Activated naive CD4-positive, alpha-beta T cell treated with anti-CD3 and anti-CD28 coated beads, Interleukin-2, amount 50 U/mL, for 16 hours (primary cell): ENCODE results near the gene GBF1.
"Not testable (repeated sequence)": the region's sequence is repeated elsewhere in the genome, so short reads cannot be mapped to it uniquely, and the experiment has no call there.

Source experiments
- DNase-seq: peaks from one replicate; pipeline ENCODE4 v3.0.0-alpha.2; 2020

GBF1 gene

GRCh38 chr10:102234888-102235597 is 10.3 kb upstream of the GBF1 start:
- no peak for DNase-seq

DNA sequence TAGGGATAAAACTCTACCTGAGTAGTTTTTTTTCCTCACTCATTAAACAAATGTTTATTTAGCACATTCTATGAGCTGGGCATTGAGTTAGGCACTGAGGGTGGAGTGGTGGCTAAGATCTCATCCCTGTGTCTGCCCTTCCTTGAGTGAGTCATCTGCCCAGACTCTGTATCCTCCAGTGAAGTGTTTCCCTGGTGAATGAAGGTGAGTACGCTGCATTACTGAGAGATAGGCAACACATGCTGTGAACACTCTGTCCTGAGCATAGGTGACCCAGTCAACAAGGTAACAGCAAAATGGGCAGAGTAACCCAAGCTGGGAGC is 9.8 kb upstream of the GBF1 start:
- DNase-seq: no peak

- DNase-seq: no peak
Measured at GRCh38 chr10:102236006-102236405, 9.3 kb upstream of the GBF1 start.

DNA sequence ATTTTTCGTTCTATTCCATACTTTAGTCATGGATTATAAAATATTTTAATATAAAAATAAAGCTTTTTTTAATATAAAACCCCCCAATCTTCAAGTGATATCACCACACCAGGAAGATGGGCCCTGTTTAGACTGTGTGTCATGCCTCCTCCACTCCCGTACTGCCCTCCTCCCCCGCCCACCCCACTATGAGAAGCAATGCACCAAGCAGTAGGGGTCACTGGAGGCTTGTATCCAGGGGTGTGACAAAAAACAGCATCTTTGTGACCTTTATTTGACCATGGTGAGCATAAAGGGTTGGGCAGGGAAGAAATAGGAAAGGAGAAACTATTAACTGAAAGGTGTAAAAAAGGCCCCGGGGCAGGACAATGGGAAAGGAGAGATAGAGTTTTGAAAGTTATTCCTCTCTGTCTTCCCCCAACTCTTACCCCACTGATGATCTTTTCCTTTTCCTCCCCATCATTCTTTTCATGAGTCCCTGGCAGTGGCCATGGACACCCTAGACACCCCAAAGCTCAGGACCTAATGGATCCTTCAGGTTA is 7.5 kb upstream of the GBF1 start:
- DNase-seq: no peak

- no peak for DNase-seq
Measured at GRCh38 chr10:102240467-102241031, 4.8 kb upstream of the GBF1 start.

- no peak for DNase-seq
Measured at GRCh38 chr10:102241032-102241443, 4.3 kb upstream of the GBF1 start.

GRCh38 chr10:102241444-102242117 is 3.8 kb upstream of the GBF1 start, which contains the start of gene PITX3:
Gene PITX3, minus strand, starts transcription at chr10:102241512. Its CDS starts 9,432 bp downstream, at chr10:102232080.
- peak; percentile 91 for DNase-seq

- DNase-seq: no peak
Measured at GRCh38 chr10:102242118-102242485, 3.2 kb upstream of the GBF1 start.

- no peak for DNase-seq
Measured at GRCh38 chr10:102243309-102243708, 2.0 kb upstream of the GBF1 start.

- DNase-seq: no peak
Measured at GRCh38 chr10:102245932-102246251, 560 bp downstream of the GBF1 start.

DNA sequence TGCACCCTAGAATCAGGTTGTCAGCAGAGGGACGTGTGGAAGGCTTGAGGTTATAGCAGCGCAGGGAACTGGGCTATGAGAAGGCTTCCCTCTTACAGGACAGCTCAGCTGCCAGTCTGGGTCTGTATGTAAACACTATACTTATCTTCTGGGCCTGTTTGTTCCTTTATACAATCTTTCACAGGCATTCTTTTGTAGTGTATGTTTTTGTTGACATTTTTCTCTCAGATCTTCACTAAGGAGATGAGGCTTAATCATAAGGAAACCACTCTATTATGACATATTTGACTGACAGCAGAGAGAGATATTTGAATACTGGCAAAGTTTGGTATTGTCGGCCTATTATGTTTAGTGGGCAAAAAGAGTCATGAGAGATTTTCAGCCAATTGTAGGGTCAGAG is 929 bp downstream of the GBF1 start:
- no peak for DNase-seq

GRCh38 chr10:102247734-102248133 is 2.4 kb downstream of the GBF1 start:
- no peak for DNase-seq

DNA sequence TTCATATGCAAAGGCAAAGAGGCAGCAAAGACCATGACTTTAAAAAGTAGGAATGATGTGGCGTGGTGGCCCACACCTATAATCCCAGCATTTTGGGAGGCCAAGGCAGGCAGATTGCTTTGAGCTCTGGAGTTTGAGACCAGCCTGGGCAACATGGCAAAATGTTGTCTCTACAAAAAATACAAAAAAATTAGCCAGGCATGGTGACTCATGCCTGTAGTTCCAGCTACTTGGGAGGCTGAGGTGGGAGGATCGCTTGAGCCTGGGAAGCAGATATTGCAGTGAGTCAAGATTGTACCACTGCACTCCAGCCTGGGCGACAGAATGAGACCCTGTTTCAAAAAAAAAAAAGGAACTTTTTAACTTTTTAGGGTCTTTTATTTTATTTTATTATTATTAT is 7.2 kb downstream of the GBF1 start:
- DNase-seq: not testable (repeated sequence)

- DNase-seq: no peak
Measured at GRCh38 chr10:102254426-102254825, 9.1 kb downstream of the GBF1 start.

DNA sequence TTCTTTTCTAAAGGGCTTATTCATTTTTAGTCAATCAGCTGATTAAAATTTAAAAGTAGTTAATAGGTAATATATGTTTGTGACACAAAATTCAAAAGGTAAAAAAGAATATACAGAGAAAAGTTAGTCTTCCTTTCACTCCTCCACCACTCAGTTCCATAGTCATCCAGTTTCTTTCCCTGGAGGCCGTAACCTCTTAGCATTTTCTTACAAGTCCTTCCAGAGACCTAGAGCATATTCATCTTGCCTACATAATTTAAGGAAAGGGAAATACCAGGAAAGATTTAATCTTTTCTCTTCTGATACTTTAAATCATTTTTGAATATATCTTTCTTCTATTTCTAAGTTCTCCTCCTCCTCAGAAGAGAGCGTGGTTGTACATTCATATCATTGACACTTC is 10.1 kb downstream of the GBF1 start:
- no peak for DNase-seq

GRCh38 chr10:102261196-102261595 is 15.9 kb downstream of the GBF1 start:
- DNase-seq: no peak

- DNase-seq: no peak
Measured at GRCh38 chr10:102261842-102262241, 16.5 kb downstream of the GBF1 start.

- DNase-seq: no peak
Measured at GRCh38 chr10:102262744-102263370, 17.5 kb downstream of the GBF1 start.

DNA sequence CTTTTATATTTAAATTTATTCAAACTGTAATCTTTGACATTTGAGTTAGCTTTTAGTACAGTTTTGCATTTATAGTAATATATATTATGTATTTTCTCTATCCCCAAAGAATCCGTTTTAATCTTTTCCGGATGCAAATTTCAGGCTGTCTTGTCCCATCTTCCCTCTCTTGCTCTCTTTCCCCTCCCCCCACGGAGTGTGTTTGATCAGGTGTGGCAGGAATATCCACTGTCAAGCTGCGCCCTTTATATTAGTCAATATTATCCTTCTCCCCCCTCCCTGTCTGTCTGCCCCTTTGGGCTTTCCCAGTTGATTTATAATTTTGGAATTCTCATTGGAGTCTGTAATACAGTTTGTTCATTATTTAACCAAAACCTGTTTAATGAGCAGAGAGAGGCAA is 19.0 kb downstream of the GBF1 start:
- no peak for DNase-seq

DNA sequence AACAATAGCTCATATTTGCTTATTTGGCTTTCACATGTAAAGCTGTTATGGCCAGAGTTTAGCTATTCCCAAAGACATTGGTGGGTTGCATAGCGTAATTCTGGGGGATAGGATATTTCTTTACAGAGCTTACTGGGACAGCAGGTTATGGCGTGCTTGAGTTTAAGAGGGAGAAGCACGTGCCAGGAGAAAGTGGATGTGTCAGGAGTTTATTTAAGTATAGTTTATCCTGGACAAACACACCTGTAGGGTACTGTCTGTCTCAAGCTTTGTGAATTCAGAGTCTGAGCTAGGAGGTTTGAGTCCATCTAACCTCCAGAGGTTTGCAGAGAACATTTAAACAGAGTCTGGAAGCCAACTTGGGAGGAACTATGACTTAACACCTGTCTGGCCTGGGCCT is 21.3 kb downstream of the GBF1 start:
- DNase-seq: no peak

- no peak for DNase-seq
Measured at GRCh38 chr10:102267748-102268147, 22.4 kb downstream of the GBF1 start.

GRCh38 chr10:102268375-102268888 is 23.1 kb downstream of the GBF1 start:
- no peak for DNase-seq

DNA sequence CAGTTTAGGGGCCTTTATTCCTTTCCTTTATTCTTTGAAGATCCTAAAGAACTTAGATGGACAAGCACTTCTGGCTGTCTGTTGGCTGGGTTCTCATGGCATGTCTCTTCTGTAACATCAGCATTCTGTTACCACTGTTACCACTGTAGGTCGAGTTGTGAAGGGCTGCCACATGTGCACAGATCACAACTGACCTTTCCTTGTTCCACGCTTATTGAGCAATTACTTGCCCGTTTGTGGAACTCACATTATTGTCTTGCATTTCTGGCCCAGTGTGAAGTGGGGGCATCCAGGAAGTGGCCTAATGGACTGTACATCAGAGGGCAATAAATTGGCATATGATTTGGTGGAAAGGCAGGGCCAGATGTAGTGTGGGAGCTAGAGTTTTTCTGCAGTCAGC is 23.7 kb downstream of the GBF1 start:
- no peak for DNase-seq

- no peak for DNase-seq
Measured at GRCh38 chr10:102274062-102274461, 28.7 kb downstream of the GBF1 start.
